GM18873 (cell line): ENCODE results near the gene MUC7.
"Not testable (repeated sequence)": the region's sequence is repeated elsewhere in the genome, so short reads cannot be mapped to it uniquely, and the experiment has no call there.

ENCODE experiments used
- ATAC-seq: cut with Tn5 transposase; IDR thresholded peaks from one replicate; pipeline ENCODE4 v1.9.1; 2021; ENCODE audit warnings: mild to moderate bottlenecking, moderate library complexity, moderate number of reproducible peaks; ENCODE audit not compliant: unreplicated experiment, low FRiP score

Gene MUC7

DNA sequence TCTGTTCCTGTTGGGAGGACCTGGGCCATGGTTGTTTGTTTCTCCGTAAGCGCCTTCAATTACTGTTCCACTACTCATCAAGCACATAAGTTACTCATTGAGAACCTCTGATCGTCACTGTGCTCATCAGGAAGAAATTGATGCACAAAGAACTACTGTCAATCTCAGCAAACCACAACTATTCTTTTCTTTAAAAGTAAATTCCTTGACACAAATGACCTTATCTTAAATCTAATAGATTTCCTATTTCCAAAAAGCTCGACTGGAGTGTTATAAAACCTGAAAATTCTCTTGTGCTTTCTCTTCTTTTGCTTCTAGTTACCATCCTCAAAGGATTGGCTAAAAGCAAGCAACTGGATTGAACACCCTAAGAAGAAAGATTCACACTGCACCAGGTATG lies at the start of gene MUC7:
Gene MUC7, plus strand, starts transcription at position 301 of the 400 bp plus-strand sequence. CDS start 1,825 bp downstream, outside the sequence.
- no peak for ATAC-seq

DNA sequence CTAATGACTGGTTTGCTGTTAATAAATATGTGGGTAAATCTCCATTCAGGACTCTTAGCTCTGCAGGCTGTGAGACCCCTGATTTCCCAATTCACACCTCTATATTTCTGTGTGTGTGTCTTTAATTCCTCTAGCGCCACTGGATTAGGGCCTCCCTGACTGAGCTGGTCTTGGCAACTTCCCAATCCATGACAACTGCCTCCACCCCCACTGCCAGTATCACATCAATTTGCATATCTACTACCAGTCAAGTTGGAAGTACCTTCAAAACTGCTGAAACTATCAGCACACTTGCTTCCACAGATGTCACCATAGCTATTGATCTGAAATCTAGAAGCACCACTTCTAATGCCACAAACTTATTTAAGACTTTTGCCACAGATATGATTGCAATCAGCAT lies 46.7 kb upstream of the MUC7 start:
- no peak for ATAC-seq

- no peak for ATAC-seq
Observed at GRCh38 chr4:70426789-70427188, 45.2 kb upstream of the MUC7 start.

DNA sequence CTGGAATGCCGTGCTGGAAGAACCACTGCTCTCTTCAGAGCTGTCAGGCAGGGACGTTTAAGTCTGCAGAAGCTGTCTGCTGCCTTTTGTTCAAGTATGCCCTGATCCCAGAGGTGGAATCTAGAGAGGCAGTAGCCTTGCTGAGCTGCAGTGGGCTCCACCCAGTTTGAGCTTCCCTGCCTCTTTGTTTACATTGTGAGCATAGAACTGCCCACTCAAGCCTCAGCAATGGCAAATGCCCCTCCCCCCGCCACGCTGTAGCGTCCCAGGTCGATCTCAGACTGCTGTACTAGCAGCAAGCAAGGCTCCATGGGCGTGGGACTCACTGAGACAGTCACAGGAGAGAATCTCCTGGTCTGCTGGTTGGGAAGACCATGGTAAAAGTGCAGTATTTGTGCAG lies 34.8 kb upstream of the MUC7 start:
- no peak for ATAC-seq

GRCh38 chr4:70442474-70442873 lies 29.5 kb upstream of the MUC7 start:
- no peak for ATAC-seq

DNA sequence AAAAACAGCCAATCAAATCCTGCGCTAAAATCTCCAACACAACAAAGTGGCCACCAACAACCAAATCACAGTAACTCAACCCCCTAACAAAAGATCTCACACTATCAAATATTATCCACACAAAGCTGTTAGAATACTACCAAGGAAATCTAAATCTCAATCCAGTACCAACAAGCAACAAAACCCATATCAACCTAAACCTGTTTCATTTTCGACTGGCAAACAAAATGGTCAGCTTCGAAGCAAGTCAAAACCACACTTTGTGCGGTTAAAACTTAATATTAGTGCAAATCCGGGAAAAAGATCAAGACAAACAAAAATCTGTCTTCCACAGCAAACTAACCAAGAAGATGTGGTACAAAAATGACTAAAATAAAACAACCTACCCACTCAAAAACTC lies 28.7 kb upstream of the MUC7 start:
- ATAC-seq: no peak

- peak; percentile 64 for ATAC-seq
Observed at GRCh38 chr4:70449220-70449619, 22.8 kb upstream of the MUC7 start.

DNA sequence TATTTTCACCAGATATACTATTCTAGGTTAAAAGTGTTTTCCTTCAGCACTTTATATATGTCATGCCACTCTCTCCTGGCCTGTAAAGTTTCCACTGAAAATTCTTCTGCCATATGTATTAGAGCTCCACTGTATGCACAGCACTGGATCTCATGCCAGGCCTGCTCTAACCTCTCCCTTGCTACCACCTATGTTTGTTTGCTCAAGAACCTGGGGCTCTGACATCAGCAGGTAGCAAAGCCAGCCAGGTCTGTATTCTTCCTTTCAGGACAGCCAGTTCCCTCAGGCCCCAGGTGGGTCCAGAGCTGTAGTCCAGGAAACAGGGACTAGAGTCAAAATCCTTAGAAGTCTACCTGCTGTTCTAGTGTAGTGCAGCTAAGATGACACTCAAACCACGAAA lies 19.1 kb upstream of the MUC7 start:
- no peak for ATAC-seq

DNA sequence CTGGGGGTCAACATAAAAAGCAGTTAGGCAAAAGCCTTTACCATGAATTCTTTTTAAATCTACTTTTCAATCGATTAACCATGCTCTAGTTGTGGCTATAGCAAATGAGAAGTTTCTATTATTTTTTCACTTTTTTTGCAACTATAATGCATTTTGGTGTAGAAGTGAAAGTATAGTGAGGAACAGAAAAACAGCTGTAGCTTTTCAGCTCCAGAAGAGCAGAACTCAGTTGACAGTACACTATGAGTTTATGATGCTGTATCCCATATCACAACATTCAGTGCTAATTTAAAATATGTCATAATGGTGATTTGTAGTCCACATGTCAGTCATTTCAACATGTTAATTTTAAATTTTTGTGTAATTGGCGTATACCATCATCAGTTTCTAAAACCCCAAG lies 8.7 kb upstream of the MUC7 start:
- ATAC-seq: no peak

GRCh38 chr4:70473679-70474078 lies 1.7 kb downstream of the MUC7 start:
- ATAC-seq: no peak

DNA sequence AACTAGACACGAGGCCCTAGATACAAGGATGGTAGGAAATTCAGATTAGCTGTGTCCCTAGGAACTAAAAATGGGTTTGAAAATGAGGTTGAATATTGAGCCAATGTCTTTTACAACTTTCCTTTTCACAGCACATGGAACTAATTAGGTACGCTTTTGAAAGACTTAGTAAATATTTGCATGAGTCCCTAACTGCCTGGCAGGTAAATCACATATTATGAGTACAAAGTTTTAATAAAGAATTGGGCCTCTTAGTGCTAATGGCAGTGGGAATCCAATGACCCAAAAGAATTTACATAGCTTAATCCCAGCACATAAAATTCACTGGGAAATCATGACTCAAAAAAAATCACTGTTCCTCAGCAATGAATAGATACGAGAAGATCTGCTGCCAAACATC lies 16.8 kb downstream of the MUC7 start:
- no peak for ATAC-seq

DNA sequence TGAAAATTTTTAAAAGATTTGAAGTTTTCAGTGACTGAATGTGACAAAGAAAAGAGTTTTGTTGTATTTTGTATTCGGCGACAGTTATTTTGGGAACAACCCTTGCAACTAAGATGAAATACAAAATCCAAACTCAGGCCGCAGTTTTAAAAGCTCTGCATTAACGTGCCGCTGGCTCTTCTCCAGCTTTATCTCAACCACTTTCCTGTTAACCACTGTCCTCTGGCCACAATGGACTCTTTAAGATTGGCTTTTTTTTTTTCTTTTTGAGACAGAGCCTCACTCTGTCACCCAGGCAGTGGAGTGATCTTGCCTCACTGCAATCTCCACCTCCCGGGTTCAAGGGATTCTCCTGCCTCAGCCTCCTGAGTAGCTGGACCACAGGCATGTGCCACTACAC lies 24.2 kb downstream of the MUC7 start:
- ATAC-seq: no peak

GRCh38 chr4:70501838-70502237 lies 29.8 kb downstream of the MUC7 start:
- ATAC-seq: not testable (repeated sequence)

GRCh38 chr4:70504733-70505132 lies 32.7 kb downstream of the MUC7 start:
- ATAC-seq: no peak

GRCh38 chr4:70505151-70505748 lies 33.3 kb downstream of the MUC7 start:
- ATAC-seq: peak; percentile 84

DNA sequence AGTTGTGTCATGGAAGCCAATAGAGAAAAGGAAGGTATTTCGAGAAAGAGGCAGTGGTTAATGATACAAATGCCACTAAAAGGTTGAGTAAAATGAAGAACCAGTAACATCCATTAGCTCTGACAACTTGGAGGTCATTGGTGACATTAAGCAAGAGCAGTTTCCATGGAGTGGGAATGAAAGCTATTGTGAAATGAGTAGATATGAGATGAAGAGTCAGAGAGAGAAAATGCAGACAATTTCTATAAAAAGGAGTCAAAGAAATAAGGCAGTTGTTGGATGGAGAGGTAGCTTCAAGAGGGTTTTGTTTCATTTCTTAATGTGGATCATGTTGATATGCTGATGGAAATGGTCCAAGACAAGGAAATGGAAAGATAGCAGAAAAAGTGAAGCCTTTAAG lies 36.8 kb downstream of the MUC7 start:
- no peak for ATAC-seq

DNA sequence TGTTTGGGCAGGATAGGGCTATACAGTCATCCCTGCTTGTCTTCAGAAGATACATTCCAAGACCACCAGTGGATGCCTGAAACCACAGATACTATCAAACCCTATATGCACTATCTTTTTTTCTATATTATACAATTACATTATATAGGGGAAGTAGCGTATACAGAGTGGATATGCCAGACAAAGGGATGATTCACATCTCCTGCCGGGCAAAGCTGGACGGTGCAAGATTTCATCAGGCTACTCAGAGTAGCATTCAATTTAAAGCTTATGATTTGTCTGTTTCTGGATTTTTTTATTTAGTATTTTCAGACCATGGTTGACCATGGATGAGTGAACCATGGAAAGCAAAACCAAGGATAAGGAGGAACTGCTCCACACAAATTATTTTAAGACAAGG lies 39.4 kb downstream of the MUC7 start:
- no peak for ATAC-seq

DNA sequence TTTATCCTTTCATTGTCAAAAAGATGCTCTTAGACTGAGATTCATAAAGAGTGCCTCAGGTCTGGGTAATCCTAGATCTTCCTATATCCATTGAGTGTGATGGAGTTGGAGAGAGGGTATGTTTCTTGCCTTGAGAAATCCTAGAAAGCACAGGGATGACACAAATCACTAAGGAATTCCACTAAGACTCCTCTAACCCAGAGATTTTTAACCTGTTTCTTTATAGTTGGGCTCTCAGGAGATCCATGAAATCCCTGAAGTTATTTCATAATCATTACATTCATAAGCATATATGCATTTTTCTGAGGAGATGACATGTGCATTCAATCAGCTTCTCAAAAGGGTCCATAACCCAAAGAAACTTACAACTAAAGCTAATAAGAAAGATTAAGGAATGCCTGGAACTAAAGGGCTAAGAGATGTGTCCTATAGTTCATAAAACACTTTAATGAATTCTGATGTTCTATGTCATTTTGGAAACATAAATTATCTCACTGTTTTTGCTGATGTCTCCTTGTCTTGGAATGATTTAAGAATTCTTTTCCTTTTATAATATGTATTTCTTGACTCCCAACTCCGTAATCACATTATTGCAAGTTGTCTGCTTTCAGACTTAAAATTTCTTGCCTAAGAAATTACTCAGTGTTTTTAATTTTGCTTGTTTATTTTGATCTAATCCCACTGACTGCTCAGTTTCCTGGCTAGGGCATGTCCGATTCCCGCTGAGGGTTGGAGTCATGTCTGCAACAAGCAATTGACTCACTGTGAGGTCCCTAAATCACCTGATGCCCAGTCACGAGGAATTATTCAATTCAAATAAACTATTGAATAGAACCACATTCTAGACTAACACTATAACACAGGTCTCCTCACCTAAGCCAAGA lies 43.6 kb downstream of the MUC7 start:
- no peak for ATAC-seq

GRCh38 chr4:70518269-70518668 lies 46.3 kb downstream of the MUC7 start, which contains the start of gene AMTN:
AMTN (plus strand) TSS chr4:70518569; CDS start chr4:70518778, 209 bp downstream.
- ATAC-seq: no peak

GRCh38 chr4:70518716-70519115 lies 46.7 kb downstream of the MUC7 start:
- no peak for ATAC-seq

GRCh38 chr4:70522626-70523025 lies 50.6 kb downstream of the MUC7 start:
- ATAC-seq: no peak

GRCh38 chr4:70530997-70531396 lies 59.0 kb downstream of the MUC7 start:
- no peak for ATAC-seq
